Non-pigmented ciliary epithelial cell (primary cell): ENCODE data around the gene TCF12.

Experiments
- DNase-seq: peaks from one replicate; pipeline ENCODE4 v3.0.0-alpha.2; 2010; ENCODE audit warnings: low read depth

Gene TCF12

GRCh38 chr15:57217778-57218598 is 299.5 kb downstream of the TCF12 start:
- no peak for DNase-seq

- peak; percentile 86 for DNase-seq
Observed at GRCh38 chr15:57218826-57219576, 300.6 kb downstream of the TCF12 start.

GRCh38 chr15:57220205-57220604 is 301.8 kb downstream of the TCF12 start:
- no peak for DNase-seq

- no peak for DNase-seq
Observed at GRCh38 chr15:57221134-57221533, 302.7 kb downstream of the TCF12 start.

- DNase-seq: no peak
Observed at GRCh38 chr15:57223345-57223744, 304.9 kb downstream of the TCF12 start.

GRCh38 chr15:57223887-57224286 is 305.4 kb downstream of the TCF12 start:
- DNase-seq: no peak

GRCh38 chr15:57224664-57225063 is 306.2 kb downstream of the TCF12 start:
- DNase-seq: no peak

- no peak for DNase-seq
Observed at GRCh38 chr15:57227166-57227565, 308.7 kb downstream of the TCF12 start.

- DNase-seq: no peak
Observed at GRCh38 chr15:57227899-57228298, 309.5 kb downstream of the TCF12 start.

- DNase-seq: no peak
Observed at GRCh38 chr15:57228395-57228794, 310.0 kb downstream of the TCF12 start.

GRCh38 chr15:57229051-57229450 is 310.6 kb downstream of the TCF12 start:
- DNase-seq: no peak

- DNase-seq: no peak
Observed at GRCh38 chr15:57231559-57231958, 313.1 kb downstream of the TCF12 start.

- no peak for DNase-seq
Observed at GRCh38 chr15:57234156-57234555, 315.7 kb downstream of the TCF12 start.

- DNase-seq: no peak
Observed at GRCh38 chr15:57235186-57235585, 316.7 kb downstream of the TCF12 start.

GRCh38 chr15:57235873-57236272 is 317.4 kb downstream of the TCF12 start:
- no peak for DNase-seq

GRCh38 chr15:57236561-57237300 is 318.3 kb downstream of the TCF12 start:
- DNase-seq: no peak

GRCh38 chr15:57237301-57237642 is 318.8 kb downstream of the TCF12 start:
- no peak for DNase-seq

GRCh38 chr15:57237676-57238075 is 319.2 kb downstream of the TCF12 start:
- no peak for DNase-seq

GRCh38 chr15:57245130-57245529 is 326.7 kb downstream of the TCF12 start:
- no peak for DNase-seq

- no peak for DNase-seq
Observed at GRCh38 chr15:57245714-57246113, 327.3 kb downstream of the TCF12 start.

- DNase-seq: no peak
Observed at GRCh38 chr15:57248074-57248473, 329.6 kb downstream of the TCF12 start.

GRCh38 chr15:57251308-57251707 is 332.9 kb downstream of the TCF12 start:
- no peak for DNase-seq

- DNase-seq: no peak
Observed at GRCh38 chr15:57251941-57252340, 333.5 kb downstream of the TCF12 start.
